HG02759 (cell line): ENCODE results near the gene FN3KRP.

Experiments used
- ATAC-seq: cut with Tn5 transposase; IDR thresholded peaks from one replicate; pipeline ENCODE4 v1.9.1; 2021; ENCODE audit warnings: mild to moderate bottlenecking, moderate library complexity; ENCODE audit not compliant: unreplicated experiment

The FN3KRP gene

GRCh38 chr17:82716203-82717010 lies at the start of gene FN3KRP:
TSS of gene FN3KRP (plus strand) at chr17:82716706. CDS start at chr17:82716756, 50 bp downstream.
- peak; percentile 74 for ATAC-seq

GRCh38 chr17:82666931-82667667 lies 49.4 kb upstream of the FN3KRP start:
- ATAC-seq: no peak

DNA sequence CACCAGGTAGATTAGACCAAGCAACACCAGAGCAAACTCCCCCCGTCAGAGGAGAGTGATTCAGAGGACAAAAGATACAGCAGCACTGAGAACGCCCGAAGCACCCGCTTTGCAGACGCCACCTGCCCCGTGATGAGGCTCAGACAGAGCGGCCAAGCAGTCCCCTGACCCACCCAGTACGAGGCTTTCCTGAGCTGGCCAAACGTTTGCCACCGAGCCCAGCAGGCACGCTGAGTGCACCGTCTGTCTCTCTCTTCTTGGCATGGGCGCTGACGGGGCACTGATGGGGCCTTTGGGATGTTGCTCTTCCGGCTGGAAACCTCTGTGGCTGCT lies 48.9 kb upstream of the FN3KRP start:
- no peak for ATAC-seq

GRCh38 chr17:82668024-82668630 lies 48.4 kb upstream of the FN3KRP start:
- no peak for ATAC-seq

DNA sequence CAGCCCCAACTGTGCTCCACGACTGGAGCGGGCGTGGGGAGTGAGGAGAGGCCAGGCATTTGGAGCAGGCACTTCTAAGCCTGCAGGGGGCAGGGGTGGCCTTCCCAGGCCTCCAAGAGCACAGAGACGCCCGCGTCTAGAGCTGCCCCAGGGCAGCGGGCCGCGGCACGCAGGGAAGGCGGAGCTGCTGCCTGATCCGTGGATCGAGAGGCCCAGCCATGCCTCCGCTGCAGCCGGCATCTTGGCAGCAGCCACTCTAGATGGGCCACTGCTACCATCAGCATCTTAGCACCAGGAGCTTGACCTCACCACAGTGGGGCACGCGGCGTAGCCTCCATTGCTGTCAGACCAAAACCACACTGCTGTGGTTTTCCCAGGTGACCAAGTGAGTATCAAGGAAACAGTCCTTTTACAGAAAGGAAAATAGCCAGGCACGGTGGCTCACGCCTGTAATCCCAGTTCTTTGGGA lies 47.8 kb upstream of the FN3KRP start:
- no peak for ATAC-seq

GRCh38 chr17:82670661-82671450 lies 45.6 kb upstream of the FN3KRP start:
- ATAC-seq: no peak

DNA sequence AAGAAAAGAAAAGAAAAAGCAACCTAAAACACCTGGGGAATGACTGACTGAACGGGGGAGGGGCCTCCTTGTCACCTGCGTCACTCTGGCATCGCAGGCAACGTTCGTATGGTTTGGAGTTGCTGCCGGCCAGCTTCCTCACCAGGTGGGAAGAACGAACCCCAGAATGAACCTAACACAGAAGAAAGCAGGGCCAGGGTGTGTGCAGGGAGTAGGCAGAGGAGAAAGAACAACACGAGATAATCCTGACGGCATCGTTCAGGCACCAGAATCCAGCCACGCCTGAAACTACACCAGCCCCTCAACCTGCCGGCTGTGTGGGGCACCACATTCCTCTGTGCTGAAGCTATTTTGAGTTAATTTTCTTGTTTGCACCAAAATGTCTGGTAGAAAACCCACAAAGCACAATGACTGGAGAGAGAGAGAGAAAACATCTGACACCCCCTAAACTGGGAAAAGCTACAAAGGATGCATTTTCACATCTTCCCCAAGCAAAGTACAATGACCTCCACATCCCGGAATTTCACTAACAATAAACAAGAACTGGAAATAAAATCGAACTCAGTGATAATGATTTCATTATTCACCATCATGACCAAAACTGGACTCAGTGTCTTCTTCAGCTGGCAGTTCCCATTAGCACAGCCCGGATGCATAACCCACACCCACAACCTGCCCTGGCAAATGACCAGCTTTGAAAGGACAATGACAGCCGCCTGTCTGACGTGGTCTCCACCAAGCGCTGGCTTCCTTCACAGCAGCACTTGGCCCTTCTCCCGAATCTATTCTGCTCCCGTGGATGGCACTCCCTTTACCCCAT lies 41.6 kb upstream of the FN3KRP start:
- no peak for ATAC-seq

GRCh38 chr17:82675476-82676245 lies 40.8 kb upstream of the FN3KRP start:
- ATAC-seq: no peak

GRCh38 chr17:82677353-82677925 lies 39.1 kb upstream of the FN3KRP start:
- no peak for ATAC-seq

- ATAC-seq: no peak
Observed at GRCh38 chr17:82678265-82678891, 38.1 kb upstream of the FN3KRP start.

DNA sequence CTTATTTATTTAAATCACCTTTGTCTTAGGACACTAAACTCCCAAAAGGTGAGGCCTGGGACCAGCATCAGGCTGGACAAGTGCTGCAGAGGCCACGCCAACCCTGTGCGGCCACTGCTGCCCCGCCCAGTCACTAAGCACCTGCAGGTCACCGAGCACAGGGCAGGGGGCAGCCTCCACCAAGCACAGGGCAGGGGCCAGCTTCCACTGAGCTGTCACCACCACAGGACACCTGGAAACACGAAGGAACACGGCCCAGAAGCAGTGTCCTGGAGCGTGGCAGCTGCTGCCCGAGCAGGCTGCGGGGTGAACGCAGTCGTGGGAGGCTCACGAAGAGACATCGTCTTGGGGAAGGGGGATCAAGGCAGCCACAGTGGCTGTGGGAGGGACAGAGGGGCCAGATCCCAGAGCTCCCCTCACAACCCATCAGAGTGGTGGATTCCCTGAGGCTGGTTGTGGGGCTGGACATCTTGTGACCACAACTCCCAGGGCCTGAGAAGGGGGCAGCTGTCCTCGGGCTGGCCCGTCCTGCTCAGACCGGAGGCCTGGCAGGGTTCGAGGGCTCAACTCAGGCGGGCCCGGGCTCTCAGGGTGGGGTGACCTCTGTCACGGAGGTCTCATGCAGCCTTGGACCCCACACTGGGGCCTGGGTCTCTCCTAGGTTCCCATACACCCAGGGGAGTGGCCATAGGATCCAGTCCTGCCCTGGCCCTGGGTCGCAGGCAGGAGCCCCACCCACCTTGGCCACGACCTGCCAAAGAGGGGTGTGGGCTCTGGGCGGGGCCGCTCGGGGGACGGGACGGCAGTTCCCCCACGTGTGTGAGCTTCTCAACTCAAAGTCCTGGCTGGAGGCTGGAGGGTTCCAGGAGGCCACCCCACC lies 36.7 kb upstream of the FN3KRP start:
- no peak for ATAC-seq

GRCh38 chr17:82681547-82681946 lies 35.0 kb upstream of the FN3KRP start:
- no peak for ATAC-seq

GRCh38 chr17:82683534-82683933 lies 33.0 kb upstream of the FN3KRP start:
- no peak for ATAC-seq

DNA sequence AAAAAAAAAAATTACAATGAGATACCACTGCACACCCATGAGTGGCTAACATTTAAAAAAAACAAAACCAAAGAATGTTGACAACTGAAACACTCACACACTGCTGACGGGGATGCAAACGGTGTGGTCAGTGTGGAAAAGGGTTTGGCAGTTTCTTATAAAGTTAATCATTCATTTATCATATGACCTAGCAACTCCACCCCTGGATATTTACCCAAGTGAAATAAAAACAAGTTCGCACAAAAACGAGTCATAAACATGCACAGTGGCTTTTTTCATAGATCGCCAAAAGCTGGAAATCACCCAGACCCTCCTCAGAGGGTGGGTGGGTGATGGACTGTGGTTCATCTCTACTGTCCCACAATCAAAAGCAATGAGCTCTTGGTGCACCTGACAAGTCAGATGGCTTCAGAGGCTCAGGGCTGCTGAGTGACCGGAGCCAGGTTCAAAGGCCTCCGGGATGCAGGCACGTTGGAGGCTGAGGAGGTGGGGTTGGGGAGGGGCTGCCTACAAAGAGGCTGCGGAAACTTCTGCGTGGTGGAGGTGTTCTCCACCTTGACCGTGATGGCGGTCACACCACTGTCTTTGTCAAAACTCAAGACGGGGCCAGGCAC lies 32.2 kb upstream of the FN3KRP start:
- no peak for ATAC-seq

- no peak for ATAC-seq
Observed at GRCh38 chr17:82685291-82685690, 31.2 kb upstream of the FN3KRP start.

DNA sequence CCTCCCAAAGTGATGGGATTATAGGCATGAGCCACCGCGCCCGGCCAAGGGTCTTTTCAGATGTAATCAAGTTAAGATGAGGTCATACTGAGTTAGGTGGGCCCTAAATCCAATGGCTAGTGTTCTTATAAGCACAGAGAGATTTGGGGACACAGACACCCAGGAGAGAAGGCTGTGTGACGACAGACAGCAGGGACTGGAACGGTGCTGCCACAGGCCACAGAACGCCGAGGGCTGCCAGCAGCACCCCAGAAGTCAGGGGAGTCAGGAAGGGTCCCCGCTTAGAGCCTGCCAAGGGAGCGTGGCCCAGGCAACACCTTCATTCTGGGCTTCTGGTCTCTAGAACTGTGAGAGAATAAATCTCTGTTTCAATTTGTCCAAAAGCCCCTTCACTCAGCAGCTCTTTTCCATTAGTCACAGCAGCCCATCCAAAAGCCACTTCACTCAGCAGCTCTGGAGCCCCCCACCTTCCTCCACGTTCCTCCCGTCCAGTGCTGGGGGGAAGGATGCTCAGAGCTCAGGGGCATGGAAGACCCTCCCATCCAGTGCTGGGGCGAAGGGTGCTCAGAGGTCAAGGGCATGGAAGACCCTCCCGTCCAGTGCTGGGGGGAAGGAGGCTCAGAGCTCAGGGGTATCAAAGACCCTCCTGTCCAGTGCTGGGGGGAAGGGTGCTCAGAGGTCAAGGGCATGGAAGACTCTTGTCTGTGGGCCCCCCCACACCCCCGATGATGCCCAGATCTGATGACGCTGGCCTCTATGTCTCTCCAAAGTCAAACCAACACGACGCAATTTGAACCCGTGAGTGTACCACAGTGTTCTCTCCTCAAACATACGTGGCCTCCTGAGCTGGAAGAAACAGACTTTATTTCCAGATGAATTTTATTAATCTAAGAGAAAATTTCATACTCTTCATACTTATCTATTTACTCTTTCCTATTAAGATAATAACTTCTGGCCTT lies 29.9 kb upstream of the FN3KRP start:
- no peak for ATAC-seq
